OCI-LY1 (cell line): ENCODE results near the gene LRP6.

Source experiments
- EZH2 ChIP-seq: fragments of 200-600 bp; sonication (generic), shearing (Covaris generic); IDR thresholded peaks from 2 replicates; pipeline ENCODE4 v1.8.0; 2017; ENCODE audit warnings: borderline replicate concordance, mixed run types, mild to moderate bottlenecking, antibody characterized with exemption, low read length, moderate library complexity, mixed read lengths
- TF ChIP-seq, protein P1 (sequence below): fragments of 200-600 bp; sonication (generic), shearing (Covaris generic); IDR thresholded peaks from 2 replicates; pipeline ENCODE4 v1.5.1; 2017; ENCODE audit warnings: mild to moderate bottlenecking, antibody characterized with exemption, low read length, moderate library complexity, mixed read lengths

DNA sequence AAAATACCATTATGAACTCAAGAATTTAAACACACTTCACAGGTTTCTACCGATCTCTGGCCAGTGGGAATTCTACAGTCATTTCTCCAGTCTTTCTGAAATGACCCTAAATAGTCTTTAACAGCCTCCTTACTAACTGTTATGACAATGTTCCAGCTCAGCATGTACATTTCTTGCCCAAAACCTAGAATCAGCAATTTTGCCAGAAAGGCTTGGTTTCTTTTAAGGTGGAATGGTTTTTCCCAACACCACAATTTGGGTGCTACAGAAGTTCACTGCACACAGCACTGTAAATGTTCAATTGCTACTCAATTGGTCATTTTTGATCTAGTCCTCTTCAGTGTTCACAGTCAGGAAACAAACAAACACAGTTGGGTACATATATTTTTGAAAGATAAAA, 69.7 kb downstream of the LRP6 start:
- TF ChIP-seq, protein P1, sequence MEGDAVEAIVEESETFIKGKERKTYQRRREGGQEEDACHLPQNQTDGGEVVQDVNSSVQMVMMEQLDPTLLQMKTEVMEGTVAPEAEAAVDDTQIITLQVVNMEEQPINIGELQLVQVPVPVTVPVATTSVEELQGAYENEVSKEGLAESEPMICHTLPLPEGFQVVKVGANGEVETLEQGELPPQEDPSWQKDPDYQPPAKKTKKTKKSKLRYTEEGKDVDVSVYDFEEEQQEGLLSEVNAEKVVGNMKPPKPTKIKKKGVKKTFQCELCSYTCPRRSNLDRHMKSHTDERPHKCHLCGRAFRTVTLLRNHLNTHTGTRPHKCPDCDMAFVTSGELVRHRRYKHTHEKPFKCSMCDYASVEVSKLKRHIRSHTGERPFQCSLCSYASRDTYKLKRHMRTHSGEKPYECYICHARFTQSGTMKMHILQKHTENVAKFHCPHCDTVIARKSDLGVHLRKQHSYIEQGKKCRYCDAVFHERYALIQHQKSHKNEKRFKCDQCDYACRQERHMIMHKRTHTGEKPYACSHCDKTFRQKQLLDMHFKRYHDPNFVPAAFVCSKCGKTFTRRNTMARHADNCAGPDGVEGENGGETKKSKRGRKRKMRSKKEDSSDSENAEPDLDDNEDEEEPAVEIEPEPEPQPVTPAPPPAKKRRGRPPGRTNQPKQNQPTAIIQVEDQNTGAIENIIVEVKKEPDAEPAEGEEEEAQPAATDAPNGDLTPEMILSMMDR: no peak
- TF ChIP-seq EZH2: no peak
